ENCODE measurements around the gene NELL1.

The NELL1 gene

DNA sequence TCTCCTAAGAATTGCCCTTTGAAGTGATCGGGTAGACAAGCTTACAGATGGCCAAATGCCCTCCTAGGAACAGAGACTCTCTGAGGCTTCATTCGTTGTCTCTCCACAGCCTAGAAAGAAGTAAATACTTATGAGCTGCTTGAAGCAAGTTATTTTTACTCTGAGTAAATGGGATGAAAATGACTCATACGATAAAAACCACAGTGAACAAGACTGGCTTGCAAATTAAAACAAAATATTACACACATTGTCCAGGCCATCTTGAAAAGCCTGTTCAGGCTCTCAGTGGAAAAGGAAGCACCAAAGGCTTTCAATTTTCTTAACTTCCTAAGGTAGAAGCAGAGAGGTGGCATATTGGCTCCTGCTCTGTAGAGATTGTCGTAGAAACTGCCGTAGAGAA lies 294.2 kb downstream of the NELL1 start:
- DNase-seq (ENCODE audit: insufficient read length, low spot score) (no peak), FAIRE-seq (no peak)
- no peak for TF ChIP-seq POLR2A (IDR thresholded peaks at IDR 0.05; ENCODE audit: low read depth, low read length)

DNA sequence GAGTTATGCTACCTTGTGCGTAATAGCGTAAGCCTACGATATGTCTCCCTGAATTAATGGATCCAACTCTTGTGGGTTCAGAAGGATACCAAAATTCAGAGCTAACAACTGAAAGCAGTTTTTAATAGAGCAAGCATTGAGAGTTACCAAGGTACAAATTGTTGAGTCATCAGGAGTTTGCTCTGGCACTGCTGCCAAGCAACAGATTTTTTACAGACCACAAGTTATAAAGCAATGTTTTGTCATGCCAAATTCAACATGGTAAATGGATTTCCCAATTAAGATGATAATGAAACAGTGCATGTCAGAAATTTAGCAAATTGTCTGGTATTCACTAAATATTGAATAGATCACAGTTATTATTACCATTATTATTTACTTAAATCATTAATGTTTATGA lies 295.6 kb downstream of the NELL1 start:
- TF ChIP-seq POLR2A (IDR thresholded peaks at IDR 0.05; ENCODE audit: low read depth, low read length), result no peak
- FAIRE-seq (no peak), DNase-seq (ENCODE audit: insufficient read length, low spot score) (no peak)

DNA sequence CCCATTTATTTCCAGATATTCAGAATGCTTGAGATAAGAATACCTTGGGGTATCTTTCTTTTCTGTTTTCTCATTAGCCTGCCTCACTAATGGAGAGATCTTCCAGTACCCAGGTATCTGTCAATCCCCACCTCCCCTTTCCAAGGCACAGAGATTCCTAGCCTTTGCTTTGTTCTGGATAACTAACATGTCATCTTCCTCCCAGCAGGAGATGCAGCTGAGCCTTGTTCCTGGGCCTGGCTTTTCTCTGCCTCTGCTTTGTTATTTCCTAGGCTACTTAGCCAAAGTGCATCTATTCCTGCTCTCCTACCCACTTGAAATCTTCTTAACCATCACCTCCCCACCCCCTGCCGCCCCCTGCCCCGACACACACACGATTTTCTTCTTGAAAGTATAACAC lies 297.1 kb downstream of the NELL1 start:
- DNase-seq (ENCODE audit: insufficient read length, low spot score), result no peak
- FAIRE-seq, result no peak
- TF ChIP-seq POLR2A (IDR thresholded peaks at IDR 0.05; ENCODE audit: low read depth, low read length), result no peak

DNA sequence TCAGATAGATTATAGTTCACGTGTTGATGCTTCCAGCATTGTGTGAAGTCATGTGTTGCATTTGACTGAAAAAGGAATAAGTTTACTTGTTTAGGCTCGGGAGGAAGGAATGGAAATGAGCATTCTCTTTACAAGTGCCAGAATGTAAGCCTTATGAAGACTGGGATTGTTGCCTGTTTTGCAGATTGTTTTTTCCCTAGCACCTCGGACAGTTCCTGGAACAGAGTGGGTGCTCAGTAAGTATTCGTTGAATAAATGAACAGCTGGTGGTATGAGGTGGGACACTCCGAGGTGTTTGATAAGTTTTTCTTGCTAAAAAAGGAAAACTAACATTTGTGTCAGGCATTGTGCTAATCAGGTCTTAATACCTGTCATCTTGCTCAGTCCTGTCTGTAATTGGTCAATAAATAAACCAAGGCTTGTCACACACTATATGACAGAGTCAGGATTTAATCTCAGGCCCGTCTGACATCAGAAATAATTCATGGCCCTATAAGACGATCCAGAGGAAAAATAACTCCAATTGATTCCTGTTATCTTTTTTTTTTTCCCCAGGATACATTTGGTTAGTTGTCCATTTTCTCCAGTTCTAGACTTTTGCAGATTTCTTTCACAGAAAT lies 304.7 kb downstream of the NELL1 start:
- FAIRE-seq (no peak), DNase-seq (ENCODE audit: insufficient read length, low spot score) (no peak)
- TF ChIP-seq POLR2A (IDR thresholded peaks at IDR 0.05; ENCODE audit: low read depth, low read length), result no peak

DNA sequence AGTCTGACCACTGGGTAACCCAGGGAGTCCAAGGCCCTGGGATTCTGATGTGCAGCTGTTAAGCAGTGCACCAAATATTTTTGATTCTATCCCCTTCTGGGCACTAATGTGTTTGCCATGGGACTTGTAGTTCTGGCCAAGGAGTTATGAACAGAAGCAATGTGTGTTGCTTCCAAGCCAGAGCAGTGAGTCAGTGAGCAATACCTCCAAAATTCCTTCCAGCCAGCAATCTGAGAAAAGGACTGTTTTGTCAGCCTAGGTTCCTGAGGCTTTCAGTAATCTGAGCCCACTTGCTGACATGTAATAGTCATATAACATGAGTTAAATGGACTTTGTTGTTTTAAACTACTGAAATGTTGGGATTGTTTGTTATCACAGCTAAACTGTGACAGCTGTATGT lies 311.4 kb downstream of the NELL1 start:
- no peak for TF ChIP-seq POLR2A (IDR thresholded peaks at IDR 0.05; ENCODE audit: low read depth, low read length)
- no peak for FAIRE-seq
- no peak for DNase-seq (ENCODE audit: insufficient read length, low spot score)

DNA sequence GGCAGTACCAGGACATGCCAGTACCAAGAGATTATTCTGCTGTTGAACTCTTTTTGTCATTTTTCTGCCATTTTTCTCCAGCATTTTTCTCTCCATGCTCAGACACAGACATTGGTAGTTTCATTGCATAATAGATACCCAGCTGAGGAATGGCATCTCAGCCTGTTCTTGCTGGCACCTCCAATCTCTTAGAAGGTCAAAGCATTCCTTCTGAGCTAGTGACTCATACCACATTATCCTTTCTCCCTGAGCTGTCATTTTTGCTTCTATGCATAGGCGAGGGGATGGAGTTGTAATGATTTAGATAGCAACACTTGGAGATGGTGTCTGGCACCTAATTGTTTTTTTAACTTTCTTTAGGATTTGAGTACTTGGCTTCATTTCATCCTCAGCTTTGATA lies 321.1 kb downstream of the NELL1 start:
- DNase-seq (ENCODE audit: insufficient read length, low spot score), result no peak
- FAIRE-seq, result no peak
- TF ChIP-seq POLR2A (IDR thresholded peaks at IDR 0.05; ENCODE audit: low read depth, low read length), result no peak

DNA sequence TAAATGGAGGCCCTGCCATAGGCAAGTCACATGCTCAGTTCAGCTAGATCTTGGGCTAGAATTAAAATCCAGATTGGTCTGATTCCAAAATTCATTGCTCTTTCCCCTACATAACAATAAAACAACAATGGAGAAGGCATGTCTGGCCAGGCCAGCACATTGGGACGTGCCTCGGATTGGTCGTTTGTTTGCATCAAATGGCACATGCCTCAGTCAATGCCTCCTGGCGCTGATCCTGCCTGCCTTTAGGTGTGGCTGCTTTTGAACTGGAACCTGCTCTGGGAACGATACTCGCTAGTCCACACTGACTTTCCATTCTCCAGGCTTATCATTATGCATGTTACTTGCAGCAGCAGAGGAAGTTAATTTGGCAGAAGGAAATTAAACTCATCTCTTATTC lies 322.1 kb downstream of the NELL1 start:
- FAIRE-seq, result no peak
- TF ChIP-seq POLR2A (IDR thresholded peaks at IDR 0.05; ENCODE audit: low read depth, low read length), result no peak
- no peak for DNase-seq (ENCODE audit: insufficient read length, low spot score)

DNA sequence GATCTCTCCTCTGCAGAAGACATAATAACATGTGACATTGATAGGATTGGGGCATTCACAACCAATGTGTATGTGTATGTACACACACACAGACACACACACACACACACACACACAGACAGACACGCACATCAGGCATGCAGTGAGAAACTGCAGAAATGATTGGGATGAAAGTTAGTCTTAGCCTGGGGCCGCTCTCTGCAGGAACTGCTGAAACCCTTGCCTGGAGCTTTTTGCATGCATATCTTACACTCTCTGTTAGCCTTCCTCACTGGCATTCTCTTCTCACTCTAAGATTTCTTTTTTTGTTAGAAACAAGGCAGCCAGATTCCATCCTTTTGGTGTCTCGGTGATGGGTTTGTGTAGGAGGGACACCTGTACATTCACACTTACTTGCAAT lies 337.9 kb downstream of the NELL1 start:
- no peak for TF ChIP-seq POLR2A (IDR thresholded peaks at IDR 0.05; ENCODE audit: low read depth, low read length)
- FAIRE-seq (no peak), DNase-seq (ENCODE audit: insufficient read length, low spot score) (no peak)

DNA sequence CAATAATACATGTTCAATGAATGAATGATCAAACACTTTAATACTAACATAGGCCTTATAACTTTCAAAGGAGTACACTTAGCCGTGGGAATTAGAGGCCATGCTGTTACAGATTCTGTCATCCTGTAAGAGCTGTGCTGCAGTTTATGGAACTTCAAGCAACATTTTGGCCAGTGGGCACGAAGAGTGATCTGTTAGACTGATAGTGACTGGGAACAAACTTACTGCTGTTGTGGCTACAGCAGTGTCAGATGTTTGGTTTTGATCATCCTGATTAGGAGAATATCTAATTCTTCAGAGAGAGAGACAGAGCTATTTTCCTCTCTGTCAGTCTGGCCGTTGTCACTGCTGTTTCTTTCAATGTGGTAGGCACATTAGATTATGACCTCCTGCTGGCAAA lies 348.9 kb downstream of the NELL1 start:
- DNase-seq (ENCODE audit: insufficient read length, low spot score) (no peak), FAIRE-seq (no peak)
- no peak for TF ChIP-seq POLR2A (IDR thresholded peaks at IDR 0.05; ENCODE audit: low read depth, low read length)

DNA sequence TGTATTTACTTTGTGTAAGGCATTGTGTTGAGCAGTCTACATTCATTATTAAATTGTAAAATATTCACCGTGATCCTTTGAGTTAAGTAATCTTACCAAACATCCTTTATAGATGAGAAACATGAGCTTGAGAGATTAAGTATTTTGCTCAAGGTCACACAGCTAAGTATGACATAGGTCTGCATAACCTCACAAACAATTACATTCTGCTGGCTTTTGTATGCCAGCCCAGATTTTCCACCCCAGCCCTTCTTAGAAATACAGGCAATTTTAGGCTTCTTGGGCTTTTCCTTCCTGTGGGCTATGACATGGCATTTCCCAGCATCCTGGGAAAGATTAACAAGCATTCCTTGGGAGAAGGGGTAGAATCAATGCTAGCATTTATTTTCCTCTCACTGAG lies 357.3 kb downstream of the NELL1 start:
- no peak for DNase-seq (ENCODE audit: insufficient read length, low spot score)
- no peak for TF ChIP-seq POLR2A (IDR thresholded peaks at IDR 0.05; ENCODE audit: low read depth, low read length)
- FAIRE-seq, result no peak

DNA sequence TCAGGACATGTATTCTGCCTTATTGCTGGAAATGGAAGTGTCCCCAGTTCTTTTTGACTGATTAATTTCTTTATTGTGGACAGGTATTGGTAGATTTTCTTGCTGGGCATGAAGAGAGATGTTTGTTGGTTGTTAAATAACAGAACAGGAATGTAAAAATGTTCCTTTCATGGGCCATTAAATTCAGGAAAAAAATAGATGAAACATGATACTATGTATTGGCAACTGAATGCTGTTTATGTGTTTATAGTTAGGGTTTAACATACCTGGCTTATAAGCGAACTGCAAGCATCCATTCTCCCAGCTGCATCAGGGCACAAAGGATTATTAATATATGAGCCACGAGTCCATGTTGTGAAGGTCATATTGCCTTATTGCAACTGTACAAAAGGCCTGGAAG lies 368.5 kb downstream of the NELL1 start:
- no peak for TF ChIP-seq POLR2A (IDR thresholded peaks at IDR 0.05; ENCODE audit: low read depth, low read length)
- DNase-seq (ENCODE audit: insufficient read length, low spot score), result no peak
- no peak for FAIRE-seq

DNA sequence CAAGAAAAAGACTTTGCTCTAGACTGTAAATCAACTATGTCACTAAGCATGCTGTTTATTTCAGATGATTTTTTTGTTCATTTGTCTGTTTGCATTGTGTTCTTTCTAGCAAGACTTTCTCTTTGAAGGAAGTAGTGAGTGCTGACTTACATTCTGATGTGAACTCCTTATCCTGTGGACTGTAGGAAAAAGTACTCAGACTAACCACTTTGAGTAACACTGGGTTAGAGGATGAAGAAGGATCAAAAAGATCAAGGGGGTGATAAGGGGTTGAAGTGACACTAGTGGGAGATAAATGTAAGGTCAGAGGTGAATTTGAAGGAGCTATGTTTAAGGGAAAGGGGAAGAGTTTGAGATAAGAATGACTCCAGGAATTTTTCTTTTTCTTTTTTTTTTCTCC lies 369.4 kb downstream of the NELL1 start:
- TF ChIP-seq POLR2A (IDR thresholded peaks at IDR 0.05; ENCODE audit: low read depth, low read length), result no peak
- no peak for FAIRE-seq
- no peak for DNase-seq (ENCODE audit: insufficient read length, low spot score)

DNA sequence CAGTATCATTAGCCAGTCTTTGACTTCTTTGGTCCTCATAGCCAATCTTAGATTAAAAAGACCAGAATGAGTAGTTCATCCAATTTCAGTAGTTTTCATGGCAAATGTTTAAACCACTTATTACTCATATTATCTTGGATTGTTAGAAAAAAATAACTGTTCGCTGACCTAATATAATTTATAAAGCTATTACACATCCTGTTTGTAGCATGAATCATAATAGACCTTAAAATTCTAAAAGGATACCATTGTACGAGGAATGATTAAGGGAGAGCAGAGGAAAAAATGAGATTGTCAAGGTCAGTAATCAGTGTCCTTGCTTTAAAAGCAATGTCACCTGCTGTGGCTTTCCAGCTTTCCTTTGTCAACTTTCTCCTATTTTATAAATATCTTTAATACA lies 371.2 kb downstream of the NELL1 start:
- no peak for DNase-seq (ENCODE audit: insufficient read length, low spot score)
- TF ChIP-seq POLR2A (IDR thresholded peaks at IDR 0.05; ENCODE audit: low read depth, low read length), result no peak
- FAIRE-seq, result no peak

DNA sequence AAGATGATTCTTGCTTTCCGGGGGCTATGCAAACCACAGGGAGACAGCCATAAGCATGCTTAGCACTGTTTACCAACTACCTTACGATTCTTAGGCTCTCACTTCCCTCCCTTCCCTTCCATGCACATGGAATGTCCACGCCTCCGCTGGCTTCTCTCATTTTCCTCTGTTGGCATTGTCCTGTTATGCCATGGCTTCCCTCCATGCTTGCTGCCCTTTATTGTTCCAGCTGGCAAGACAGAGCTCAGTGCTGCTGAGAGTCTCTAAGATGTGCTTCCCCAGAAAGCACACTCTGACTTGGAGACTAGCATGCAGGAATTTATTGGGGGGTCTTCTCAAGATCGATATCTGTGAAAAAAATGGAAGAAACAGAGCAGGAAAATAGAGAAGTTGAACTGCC lies 379.2 kb downstream of the NELL1 start:
- DNase-seq (ENCODE audit: insufficient read length, low spot score) (no peak), FAIRE-seq (no peak)
- no peak for TF ChIP-seq POLR2A (IDR thresholded peaks at IDR 0.05; ENCODE audit: low read depth, low read length)

DNA sequence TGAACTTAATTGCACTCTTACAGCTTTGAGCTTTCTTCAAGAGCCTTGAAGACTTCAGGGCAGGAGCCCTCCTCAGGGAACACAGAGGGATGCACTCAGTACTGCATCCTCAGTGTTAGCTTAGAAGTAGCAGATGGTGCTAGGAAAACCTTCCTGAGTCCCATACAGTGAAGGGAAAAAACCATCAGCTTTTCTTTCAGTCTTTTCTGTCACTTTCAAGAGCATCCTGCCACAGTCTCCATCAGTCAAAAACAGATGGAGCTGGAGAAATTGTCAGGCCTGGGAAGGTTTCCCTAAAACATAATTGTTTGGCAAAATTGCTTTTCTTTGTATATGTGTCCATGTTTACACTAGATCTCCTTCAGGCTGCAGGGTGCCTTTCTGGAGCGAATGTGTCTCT lies 384.1 kb downstream of the NELL1 start:
- FAIRE-seq (no peak), DNase-seq (ENCODE audit: insufficient read length, low spot score) (no peak)
- no peak for TF ChIP-seq POLR2A (IDR thresholded peaks at IDR 0.05; ENCODE audit: low read depth, low read length)

DNA sequence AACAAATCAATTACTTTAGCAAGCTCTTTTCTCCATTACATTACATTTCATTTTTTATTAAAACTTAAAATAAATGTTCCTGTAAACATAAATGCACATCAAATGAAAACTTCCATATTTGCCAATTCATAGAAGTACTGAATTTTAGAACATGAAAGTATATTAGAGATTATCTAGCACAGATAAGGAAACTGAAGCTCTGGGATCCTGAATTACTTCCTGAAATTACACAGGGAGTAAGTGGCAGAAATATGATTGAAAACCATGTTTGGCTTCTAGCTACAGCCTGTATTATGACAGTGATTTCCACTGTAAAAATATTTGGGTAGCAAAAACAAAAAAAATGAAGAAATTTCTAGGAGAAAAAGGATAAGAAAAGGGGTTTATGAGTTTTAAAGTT lies 387.3 kb downstream of the NELL1 start:
- FAIRE-seq (no peak), DNase-seq (ENCODE audit: insufficient read length, low spot score) (no peak)
- no peak for TF ChIP-seq POLR2A (IDR thresholded peaks at IDR 0.05; ENCODE audit: low read depth, low read length)

Measured in H54 (cell line).